ENCODE results near the gene SCN8A. TPM values are rescaled to one million over a fixed set of nuclear protein-coding genes. Genes with fewer than 3 reads are reported as not detected.

SCN8A gene
- total and polyA plus RNA-seq, 9 donors = 0.21 to 2.9 (median 1.5) TPM

- WGBS, 3 donors = 17 to 23% (median 21%) methylated on average over 10 of the region's 10 CpGs
- intact Hi-C loops (cut with DNase I) = no loop called here
- Histone ChIP-seq H3K4me1 (ENCODE audit: insufficient read depth) (no peaks in the 10 kb centered on the region), H3K4me3 (no peak overlapping the region), H3K9me3 (no peaks in the 10 kb centered on the region), H3K36me3 (no peaks in the 10 kb centered on the region), H3K27ac (no peak overlapping the region), H3K27me3 (no peaks in the 10 kb centered on the region)
- TF ChIP-seq POLR2A (IDR thresholded peaks at IDR 0.05) (no peak), EP300 (IDR thresholded peaks at IDR 0.05) (no peak), CTCF (IDR thresholded peaks at IDR 0.05) (no peak)
- no peak for DNase-seq
These were observed 241.5 kb downstream of the SCN8A start for GRCh38 chr12:51832354-51833107.

GRCh38 chr12:51833448-51834227 is 242.6 kb downstream of the SCN8A start:
- Histone ChIP-seq H3K27ac (no peak overlapping the region), H3K36me3 (no peaks in the 10 kb centered on the region), H3K4me3 (no peak overlapping the region), H3K4me1 (ENCODE audit: insufficient read depth) (no peaks in the 10 kb centered on the region), H3K27me3 (no peaks in the 10 kb centered on the region), H3K9me3 (no peaks in the 10 kb centered on the region)
- intact Hi-C loops (cut with DNase I) = no loop called here
- 66 to 72% (median 66%) methylated on average over 12 of the region's 12 CpGs for WGBS, 3 donors
- DNase-seq = no peak
- TF ChIP-seq POLR2A (IDR thresholded peaks at IDR 0.05) = no peak

- H3K4me3 ChIP-seq = no peak overlapping the region
- no peaks in the 10 kb centered on the region for H3K27me3 ChIP-seq
- no peak overlapping the region for H3K27ac ChIP-seq
- H3K9me3 ChIP-seq = no peaks in the 10 kb centered on the region
- no peaks in the 10 kb centered on the region for H3K4me1 ChIP-seq (ENCODE audit: insufficient read depth)
- no peaks in the 10 kb centered on the region for H3K36me3 ChIP-seq
- 44 to 78% (median 47%) methylated on average over 10 to 11 of the region's 11 CpGs for whole genome bisulfite sequencing, 3 donors
- intact Hi-C loops (cut with DNase I) = no loop called here
- no peak for DNase-seq
- no peak for TF ChIP-seq POLR2A (IDR thresholded peaks at IDR 0.05)
- no peak for TF ChIP-seq CTCF (IDR thresholded peaks at IDR 0.05)
- TF ChIP-seq EP300 (IDR thresholded peaks at IDR 0.05) = no peak
These were observed 243.4 kb downstream of the SCN8A start for GRCh38 chr12:51834411-51834810.

GRCh38 chr12:51836041-51836826 is 245.2 kb downstream of the SCN8A start:
- no peak overlapping the region for H3K4me3 ChIP-seq
- no peaks in the 10 kb centered on the region for H3K9me3 ChIP-seq
- no peak overlapping the region for H3K27ac ChIP-seq
- no peaks in the 10 kb centered on the region for H3K36me3 ChIP-seq
- no peaks in the 10 kb centered on the region for H3K4me1 ChIP-seq (ENCODE audit: insufficient read depth)
- TF ChIP-seq POLR2A (IDR thresholded peaks at IDR 0.05) (no peak), EP300 (IDR thresholded peaks at IDR 0.05) (no peak), CTCF (IDR thresholded peaks at IDR 0.05) (no peak)
- no peaks in the 10 kb centered on the region for H3K27me3 ChIP-seq
- intact Hi-C loops (cut with DNase I) = no loop called here
- no peak for DNase-seq
- 50 to 61% (median 56%) methylated on average over 13 of the region's 13 CpGs for whole genome bisulfite sequencing, 3 donors

Data from ovary (tissue), 9 donors.